Skin epidermis (tissue), 12 donors: ENCODE data around the gene ARID4B.
"Not testable (repeated sequence)": the region's sequence is repeated elsewhere in the genome, so short reads cannot be mapped to it uniquely, and the experiment has no call there.

Experiments used
- H3K27ac ChIP-seq, 21 experiments: fragments of 200-600 bp; sonication (generic) in 11 of 21; one replicate each; pipeline ENCODE4 v1.5.0; 2020; ENCODE audit warnings: mild to moderate bottlenecking in 3 of 21, inconsistent platforms in 2 of 21, moderate library complexity in 2 of 21
- H3K4me3 ChIP-seq, 7 experiments: fragments of 200-600 bp; sonication (generic) in 2 of 7; one replicate each; pipeline ENCODE4 v1.5.0; 2020; ENCODE audit warnings: inconsistent platforms in 2 of 7, mild to moderate bottlenecking in 2 of 7, moderate library complexity in 1 of 7

The ARID4B gene, protein sequence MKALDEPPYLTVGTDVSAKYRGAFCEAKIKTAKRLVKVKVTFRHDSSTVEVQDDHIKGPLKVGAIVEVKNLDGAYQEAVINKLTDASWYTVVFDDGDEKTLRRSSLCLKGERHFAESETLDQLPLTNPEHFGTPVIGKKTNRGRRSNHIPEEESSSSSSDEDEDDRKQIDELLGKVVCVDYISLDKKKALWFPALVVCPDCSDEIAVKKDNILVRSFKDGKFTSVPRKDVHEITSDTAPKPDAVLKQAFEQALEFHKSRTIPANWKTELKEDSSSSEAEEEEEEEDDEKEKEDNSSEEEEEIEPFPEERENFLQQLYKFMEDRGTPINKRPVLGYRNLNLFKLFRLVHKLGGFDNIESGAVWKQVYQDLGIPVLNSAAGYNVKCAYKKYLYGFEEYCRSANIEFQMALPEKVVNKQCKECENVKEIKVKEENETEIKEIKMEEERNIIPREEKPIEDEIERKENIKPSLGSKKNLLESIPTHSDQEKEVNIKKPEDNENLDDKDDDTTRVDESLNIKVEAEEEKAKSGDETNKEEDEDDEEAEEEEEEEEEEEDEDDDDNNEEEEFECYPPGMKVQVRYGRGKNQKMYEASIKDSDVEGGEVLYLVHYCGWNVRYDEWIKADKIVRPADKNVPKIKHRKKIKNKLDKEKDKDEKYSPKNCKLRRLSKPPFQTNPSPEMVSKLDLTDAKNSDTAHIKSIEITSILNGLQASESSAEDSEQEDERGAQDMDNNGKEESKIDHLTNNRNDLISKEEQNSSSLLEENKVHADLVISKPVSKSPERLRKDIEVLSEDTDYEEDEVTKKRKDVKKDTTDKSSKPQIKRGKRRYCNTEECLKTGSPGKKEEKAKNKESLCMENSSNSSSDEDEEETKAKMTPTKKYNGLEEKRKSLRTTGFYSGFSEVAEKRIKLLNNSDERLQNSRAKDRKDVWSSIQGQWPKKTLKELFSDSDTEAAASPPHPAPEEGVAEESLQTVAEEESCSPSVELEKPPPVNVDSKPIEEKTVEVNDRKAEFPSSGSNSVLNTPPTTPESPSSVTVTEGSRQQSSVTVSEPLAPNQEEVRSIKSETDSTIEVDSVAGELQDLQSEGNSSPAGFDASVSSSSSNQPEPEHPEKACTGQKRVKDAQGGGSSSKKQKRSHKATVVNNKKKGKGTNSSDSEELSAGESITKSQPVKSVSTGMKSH (N-terminal part only)

DNA sequence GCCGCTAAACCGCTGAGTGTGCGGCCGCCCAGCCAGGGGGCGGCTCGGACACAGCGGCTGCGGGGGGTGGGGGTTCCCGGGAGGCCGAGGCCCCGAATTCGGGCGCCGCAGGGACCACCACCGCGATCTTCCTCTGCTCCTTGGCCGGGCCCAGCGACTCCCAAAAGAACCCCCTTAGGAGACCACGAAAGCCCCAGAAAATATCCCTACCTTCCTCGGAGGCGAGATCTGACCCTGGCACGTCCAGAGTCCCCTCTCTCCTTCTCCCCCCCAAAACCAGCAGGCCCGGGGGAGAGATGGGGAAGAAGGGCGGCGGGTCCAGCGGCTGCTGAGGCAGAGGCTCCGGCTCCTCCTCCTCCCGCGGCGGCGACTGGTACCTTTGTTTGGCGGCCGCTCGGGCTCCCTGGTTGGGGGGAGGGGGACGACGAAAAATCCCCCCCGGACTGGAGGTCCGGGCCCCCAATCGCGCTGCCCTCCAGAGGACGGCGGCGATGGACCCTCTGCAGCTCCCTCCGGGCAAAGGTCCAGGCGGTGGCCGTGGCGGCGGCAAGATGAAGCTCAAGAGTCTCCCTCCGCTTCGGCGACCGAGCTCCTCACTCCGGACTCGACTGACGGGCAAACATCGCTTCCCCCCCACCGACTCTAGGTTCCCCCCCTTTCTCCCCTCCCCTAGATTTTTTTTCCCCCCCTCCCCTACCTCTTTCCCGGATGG lies at the start of gene ARID4B:
TSS of gene ARID4B (minus strand) at position 621 of the 712 bp plus-strand sequence. CDS start 1,260 bp downstream, outside the sequence.
- Histone ChIP-seq H3K4me3 (peak within 1 kb of the TSS; percentile 82 to 99 (median 94)), H3K27ac (peak within 1 kb of the TSS; percentile 79 to 99 (median 97))

DNA sequence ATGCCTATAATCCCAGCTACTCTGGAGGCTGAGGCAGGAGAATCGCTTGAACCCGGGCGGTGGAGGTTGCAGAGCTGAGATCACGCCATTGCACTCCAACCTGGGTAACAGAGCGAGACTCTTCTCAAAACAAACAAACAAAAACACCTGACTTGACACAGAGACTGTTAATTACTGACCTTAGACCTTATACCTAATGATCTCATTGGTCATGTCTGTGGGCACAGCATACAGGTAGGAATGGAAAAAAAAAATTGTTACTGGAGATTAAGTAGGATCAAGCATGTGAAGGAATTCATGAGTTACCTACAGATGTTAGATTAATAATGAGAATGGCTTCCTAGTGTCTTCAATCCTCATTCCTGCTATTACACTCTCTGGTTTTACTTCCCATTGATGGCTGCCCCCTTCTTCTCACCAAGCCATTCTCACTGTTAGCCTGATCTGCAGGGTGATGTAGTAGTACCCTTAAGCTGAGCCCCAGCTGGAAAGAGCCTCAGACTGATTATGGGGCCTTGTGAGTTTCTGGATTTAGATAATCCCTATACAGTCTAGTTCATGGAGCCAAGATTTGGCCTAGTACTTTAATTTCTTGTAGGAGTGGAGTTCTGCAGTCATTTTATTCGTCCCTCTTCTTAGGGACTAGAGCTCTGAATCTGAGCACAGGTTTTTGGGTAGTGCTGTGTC lies 48.1 kb upstream of the ARID4B start:
- no peak overlapping the region for H3K27ac ChIP-seq

DNA sequence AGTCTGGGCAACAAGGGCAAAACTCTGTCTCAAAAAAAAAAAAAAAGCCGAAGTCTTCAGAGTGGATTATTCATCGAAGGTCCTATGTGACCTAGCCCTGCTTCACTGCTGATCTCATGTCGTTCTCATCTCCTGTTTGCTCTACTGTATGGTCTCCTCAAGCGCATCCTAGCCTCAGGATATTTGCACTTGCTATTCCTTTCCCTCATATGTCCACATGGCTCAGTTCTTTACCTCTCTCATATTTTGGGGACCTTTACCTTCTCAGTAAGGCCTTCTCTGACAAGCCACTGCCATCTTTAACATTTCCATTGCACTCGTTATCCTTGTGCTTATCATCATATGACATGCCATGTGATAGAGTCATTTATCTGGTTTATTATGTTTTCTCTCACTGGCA lies 41.8 kb upstream of the ARID4B start:
- H3K4me3 ChIP-seq, result no peak overlapping the region
- no peak overlapping the region for H3K27ac ChIP-seq

More for the DNA sequence above, 48.1 kb upstream of the ARID4B start:
- H3K4me3 ChIP-seq, result no peak overlapping the region

DNA sequence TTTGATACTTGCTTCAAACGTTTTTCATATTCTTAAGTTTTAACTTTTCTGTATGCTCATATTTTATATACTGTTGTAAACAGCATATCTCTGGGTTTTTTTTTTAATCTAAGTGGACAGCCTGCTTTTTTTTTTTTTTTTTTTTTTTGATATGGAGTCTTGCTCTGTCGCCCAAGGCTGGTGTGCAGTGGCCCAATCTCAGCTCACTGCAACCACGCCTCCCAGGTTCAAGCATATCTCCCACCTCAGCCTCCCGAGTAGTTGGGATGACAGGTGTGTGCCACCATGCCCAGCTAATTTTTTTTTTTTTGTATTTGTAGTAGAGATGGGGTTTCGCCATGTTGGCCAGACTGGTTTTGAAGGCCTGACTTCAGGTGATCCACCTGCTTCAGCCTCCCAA lies 40.4 kb upstream of the ARID4B start:
- Histone ChIP-seq H3K27ac (peak overlapping the region in 1 of 21 experiments; percentile 89), H3K4me3 (peak overlapping the region in 1 of 7 experiments; percentile 71)

DNA sequence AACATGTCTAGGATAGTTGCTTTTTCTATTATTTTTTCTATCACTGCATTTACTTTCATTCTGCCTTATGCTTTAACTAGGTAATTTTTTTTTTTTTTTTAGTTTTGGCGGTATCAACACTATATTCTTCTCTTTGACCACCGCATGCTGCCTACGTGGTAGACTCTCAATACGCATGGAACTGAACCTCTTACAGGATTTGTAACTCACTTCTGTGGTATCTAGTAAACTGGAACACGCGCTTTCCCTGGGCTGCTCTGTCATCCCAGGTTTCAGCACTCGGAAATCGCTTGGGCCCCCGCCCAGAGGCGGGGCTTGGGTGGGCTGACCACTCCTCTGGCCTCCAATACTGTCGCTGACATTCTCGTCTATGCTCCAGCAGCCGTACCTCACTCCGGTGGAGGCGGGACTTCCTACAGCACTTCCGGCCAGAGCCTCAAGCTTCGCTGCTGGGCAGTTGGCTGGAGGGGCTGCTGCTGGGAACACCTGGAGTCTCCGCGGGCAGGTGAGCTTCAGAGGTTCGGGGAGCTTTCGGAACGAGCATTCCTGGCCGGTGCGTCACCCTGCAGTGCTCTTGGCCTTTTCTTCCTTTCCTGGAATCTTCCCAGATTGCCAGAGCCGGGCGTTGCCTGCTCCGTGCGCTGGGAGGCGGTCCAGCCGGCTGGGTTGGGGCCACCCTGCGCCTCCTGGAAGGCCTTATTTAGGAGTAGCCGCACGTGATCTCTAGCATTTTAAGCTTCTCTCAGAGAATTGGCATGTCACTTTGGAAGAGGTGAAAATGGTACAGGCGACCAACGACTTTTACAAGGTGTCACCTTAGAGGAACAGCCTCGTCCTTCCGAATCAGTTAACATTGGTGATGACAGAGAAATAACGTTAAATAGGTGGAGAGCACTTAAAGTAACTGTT lies 39.3 kb upstream of the ARID4B start, which contains the start of gene TBCE:
TSS of gene TBCE (plus strand) at position 428 of the 909 bp plus-strand sequence. CDS start 12,623 bp downstream, outside the sequence.
- peak within 1 kb of the TSS in 20 of 21 experiments; percentile 51 to 90 (median 80) for H3K27ac ChIP-seq
- peak within 1 kb of the TSS; percentile 44 to 83 (median 59) for H3K4me3 ChIP-seq

DNA sequence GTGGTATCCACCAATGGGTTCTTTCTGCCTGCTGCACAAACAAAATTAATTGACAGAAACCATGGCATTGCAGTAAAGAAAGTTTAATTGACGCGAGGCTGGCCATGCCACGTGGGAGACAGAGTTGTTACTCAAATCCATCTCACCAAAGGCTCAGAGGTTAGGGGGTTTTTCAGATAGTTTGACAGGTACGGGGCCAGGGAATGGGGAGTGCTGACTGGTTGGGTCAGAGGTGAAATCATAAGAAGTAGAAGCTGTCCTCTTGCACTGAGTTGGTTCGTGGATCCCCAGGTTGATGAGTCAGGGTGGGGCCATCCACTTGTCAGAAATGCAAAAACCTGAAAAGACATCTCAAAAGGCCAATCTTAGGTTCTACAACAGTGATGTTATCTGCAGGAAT lies 38.3 kb upstream of the ARID4B start:
- Histone ChIP-seq H3K4me3 (peak overlapping the region in 1 of 7 experiments; percentile 83), H3K27ac (peak overlapping the region in 4 of 21 experiments; percentile 78 to 89 (median 82))

DNA sequence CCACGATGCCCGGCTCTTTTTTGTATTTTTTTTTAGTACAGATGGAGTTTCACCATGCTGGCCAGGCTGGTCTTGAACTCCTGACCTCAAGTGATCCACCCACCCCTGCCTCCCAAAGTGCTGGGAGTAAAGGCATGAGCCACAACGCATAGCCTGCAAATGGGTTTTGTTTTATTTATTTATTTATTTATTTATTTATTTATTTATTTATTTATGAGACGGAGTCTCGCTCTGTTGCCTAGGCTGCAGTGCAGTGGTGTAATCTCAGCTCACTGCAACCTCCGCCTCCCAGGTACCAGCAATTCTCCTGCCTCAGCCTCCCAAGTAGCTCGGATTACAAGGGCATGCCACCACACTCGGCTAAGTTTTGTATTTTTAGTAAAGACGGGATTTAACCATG lies 36.2 kb upstream of the ARID4B start:
- not testable (repeated sequence) for H3K4me3 ChIP-seq, H3K27ac ChIP-seq

DNA sequence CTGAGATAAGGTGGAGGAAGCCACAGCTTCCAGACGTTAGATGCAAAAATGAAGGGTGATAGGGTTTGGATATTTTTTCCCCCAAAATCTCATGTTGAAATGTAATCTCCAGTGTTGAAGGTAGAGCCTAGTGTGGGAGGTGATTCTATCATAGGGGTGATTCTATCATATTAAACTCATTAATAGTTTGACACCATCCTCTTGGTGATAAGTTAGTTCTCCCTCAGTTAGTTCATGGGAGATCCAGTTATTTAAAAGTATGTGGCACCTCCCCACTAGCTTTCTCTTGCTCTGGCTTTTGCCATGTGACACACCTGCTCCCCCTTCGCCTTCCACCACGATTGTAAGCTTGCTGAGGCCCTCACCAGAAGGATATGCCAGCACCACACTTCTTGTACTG lies 30.9 kb upstream of the ARID4B start:
- Histone ChIP-seq H3K4me3 (no peak overlapping the region), H3K27ac (no peak overlapping the region)

DNA sequence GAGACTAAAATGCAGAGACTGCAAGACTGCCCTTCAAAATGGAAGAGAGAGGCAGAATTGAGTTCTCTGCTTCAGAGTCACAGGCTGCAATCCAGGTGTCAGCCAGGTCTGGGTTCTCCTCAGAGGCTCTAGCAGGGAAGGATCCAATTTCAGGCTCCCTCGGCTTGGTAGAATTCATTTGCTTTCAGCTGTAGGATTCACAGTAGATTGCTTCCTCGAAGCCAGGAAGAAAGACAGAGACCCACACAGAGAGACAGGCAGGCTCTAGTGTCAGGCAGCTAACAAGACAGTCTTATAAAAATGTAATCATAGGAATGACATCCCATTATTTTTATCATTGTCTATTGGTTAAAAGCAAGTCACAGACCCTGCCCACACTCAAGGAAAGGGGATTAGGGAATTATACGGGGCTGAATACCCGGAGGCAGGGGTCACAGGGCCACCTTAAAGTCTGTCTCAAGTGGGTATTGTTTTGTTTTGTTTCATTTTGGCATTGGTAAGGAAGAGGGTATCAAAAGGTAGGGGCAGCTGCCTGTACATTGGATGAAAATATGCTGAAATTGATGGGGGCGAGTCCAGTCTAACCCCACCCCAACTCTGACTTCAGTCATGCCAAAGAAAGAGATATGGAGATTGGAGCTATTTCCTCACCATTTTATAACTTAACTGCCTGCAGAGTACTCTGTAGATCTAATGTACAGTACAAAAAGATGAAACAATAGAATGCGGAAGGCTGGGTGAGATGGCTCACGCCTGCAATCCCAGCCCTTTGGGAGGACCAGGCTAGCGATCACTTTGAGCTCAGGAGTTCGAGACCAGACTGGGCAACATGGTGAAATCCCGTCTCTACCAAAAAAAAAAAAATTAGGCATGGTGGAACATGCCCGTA lies 29.8 kb upstream of the ARID4B start:
- no peak overlapping the region for H3K4me3 ChIP-seq

DNA sequence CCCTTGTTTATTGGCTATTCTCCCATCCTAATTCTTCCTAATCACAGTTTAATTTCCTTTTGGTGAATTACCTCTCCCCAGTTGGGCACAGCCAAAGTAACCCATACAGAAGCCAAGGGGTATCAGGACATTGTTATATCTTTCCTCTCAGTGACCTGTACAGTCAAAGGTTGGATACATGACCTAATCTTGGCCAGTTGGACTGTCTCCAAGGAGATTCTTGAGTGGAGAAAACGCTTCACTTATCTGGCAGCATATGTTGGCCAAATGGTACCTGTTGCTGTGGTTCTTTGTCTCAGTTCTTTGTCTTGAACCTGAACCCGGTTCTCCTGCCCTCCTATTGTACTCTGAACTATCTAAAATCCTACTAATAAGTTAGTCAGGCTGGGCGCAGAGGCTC lies 23.9 kb upstream of the ARID4B start:
- Histone ChIP-seq H3K27ac (no peak overlapping the region), H3K4me3 (no peak overlapping the region)

More for the DNA sequence above, 29.8 kb upstream of the ARID4B start:
- no peak overlapping the region for H3K27ac ChIP-seq

DNA sequence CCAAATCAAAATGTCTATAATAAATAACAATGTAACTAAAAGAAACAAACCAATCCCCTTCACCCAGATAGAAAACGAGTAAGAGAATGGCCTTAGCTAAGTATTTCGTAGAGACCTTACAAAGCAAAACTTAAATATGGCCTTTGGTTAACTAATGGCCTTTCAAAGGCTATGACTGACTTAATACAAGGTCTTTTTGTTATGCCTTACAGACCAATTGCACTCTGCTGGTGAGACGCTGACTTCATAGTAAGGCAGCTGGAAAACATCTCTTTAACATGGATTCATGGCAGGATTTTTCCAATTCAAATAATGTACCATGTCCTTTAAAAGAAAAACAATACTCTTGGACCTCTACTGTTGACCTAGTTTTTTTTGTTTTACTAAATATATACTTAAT lies 23.5 kb upstream of the ARID4B start:
- H3K27ac ChIP-seq, result no peak overlapping the region
- no peak overlapping the region for H3K4me3 ChIP-seq

DNA sequence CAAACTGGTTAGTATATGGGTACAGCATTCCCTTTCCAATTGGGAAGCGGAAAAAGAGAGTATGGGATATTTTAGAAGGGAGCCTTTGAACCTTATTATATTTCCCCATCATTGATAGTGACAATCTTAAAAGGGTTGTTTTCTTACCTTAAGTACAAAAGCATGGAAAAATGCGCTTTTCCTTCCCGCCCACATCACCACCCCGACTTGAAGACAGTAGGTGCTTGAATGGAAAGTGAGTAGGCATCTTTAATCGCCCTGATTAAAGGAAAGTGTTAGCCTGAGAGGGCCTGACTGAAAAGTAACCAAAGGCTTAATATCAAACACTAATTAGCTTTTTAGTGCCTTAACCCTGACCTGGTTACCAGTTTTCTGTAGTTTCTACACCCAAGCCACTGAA lies 15.7 kb upstream of the ARID4B start:
- H3K27ac ChIP-seq, result no peak overlapping the region
- no peak overlapping the region for H3K4me3 ChIP-seq

DNA sequence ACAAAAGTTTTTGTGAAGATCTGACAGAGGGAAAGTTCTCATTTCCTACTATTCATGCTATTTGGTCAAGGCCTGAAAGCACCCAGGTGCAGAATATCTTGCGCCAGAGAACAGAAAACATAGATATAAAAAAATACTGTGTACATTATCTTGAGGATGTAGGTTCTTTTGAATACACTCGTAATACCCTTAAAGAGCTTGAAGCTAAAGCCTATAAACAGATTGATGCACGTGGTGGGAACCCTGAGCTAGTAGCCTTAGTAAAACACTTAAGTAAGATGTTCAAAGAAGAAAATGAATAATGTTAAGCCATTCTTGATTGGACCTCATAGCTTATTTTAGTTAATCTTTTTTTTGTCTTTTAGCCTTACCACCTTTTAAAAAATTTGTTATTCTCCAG lies 14.5 kb upstream of the ARID4B start:
- Histone ChIP-seq H3K4me3 (no peak overlapping the region), H3K27ac (no peak overlapping the region)

DNA sequence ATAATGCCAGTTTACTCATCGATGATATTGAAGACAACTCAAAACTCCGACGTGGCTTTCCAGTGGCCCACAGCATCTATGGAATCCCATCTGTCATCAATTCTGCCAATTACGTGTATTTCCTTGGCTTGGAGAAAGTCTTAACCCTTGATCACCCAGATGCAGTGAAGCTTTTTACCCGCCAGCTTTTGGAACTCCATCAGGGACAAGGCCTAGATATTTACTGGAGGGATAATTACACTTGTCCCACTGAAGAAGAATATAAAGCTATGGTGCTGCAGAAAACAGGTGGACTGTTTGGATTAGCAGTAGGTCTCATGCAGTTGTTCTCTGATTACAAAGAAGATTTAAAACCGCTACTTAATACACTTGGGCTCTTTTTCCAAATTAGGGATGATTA lies 14.1 kb upstream of the ARID4B start:
- Histone ChIP-seq H3K27ac (no peak overlapping the region), H3K4me3 (no peak overlapping the region)

DNA sequence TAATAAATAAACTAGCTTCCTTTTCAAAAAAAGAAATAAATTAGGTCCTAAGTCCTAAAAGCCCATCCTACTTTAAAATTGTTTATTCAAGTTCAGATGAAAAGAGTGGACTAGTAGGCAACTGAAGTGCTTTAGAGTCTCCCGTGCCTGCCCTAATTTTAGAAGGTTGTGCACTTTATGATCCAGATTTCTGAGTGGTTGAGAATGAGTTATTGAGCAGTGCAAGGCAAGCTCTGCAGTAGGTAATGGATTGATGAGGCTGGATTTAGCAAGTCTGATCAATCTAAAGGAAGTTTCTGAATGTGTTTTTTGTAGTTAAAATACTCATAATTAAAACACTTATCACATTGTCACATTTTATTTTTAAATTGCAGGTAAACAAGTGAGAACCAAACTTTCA lies 13.4 kb upstream of the ARID4B start:
- H3K27ac ChIP-seq, result no peak overlapping the region
- no peak overlapping the region for H3K4me3 ChIP-seq

DNA sequence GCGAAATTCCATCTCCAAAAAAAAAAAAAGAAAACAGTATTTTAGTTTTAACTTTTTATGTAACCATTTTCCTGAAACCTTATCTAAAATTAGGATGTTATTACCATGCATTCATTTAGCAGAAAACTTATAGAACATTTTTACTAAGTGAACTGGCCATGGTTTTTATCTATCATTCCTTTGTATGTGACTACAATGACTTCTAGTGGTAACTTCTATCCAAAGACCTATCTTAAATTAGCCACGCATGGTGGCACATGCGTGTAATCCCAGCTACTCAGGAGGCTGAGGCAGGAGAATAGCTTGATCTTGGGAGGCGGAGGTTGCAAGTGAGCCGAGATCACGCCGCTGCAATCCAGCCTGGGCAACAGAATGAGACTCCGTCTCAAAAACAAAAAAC lies 11.8 kb upstream of the ARID4B start:
- Histone ChIP-seq H3K4me3 (no peak overlapping the region), H3K27ac (no peak overlapping the region)

DNA sequence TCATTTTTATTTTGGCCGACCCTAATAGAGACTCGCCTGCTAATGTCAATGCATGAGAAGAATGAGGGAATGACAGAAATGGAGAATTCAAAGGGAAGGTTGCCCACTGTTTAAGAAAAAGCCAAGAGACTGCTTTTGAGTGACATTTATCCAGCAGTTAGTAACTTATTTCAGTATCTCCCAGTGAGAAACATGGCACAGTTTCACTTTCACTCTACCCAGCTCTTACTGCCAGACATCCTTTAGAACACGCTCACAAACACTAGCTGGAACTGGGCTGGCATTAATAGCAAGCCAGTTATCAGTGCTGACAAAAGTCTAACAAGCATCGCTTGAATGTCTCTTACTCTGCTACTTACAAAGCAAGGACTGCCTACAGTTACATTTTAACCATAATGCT lies 8.9 kb upstream of the ARID4B start:
- peak overlapping the region in 2 of 21 experiments; percentile 14 to 59 for H3K27ac ChIP-seq
- H3K4me3 ChIP-seq, result no peak overlapping the region
